Measurements from ENCODE around the gene L2HGDH. TPM values are rescaled to one million over a fixed set of nuclear protein-coding genes. Genes with fewer than 3 reads are reported as not detected.

The L2HGDH gene
- polyA plus RNA-seq, 3 donors from 2014 or later, result 2.4 to 6.4 (median 3.5) TPM

Other genes starting within 250 kb of the L2HGDH start
- gene VCPKMT, start 195.7 kb downstream of the L2HGDH start, polyA plus RNA-seq, result 10 to 100 TPM in 2 of 3 donors, 1 to 10 TPM in 1; 7.8 to 19.2 (median 14.4) TPM
- gene SOS2, start 80.7 kb downstream of the L2HGDH start, polyA plus RNA-seq, result 10 to 100 TPM; 13.8 to 15.5 (median 14.3) TPM
- gene DMAC2L, start 95 bp upstream of the L2HGDH start, polyA plus RNA-seq, result 10 to 100 TPM; 13.6 to 20.9 (median 20.0) TPM
- 1 to 10 TPM; 3.6 to 9.9 (median 5.4) TPM for gene CDKL1, start 84.7 kb upstream of the L2HGDH start, polyA plus RNA-seq
- 10 to 100 TPM; 17.4 to 46.0 (median 19.0) TPM for gene MAP4K5, start 220.3 kb upstream of the L2HGDH start, polyA plus RNA-seq
- 1 to 10 TPM in 2 of 3 donors, not detected in 1; 1.4 to 3.6 TPM for gene ATL1, start 247.9 kb upstream of the L2HGDH start, polyA plus RNA-seq

Measured in immature natural killer cell (primary cell).